Measurements from ENCODE around the gene A1BG.
"Not testable (repeated sequence)": the region's sequence is repeated elsewhere in the genome, so short reads cannot be mapped to it uniquely, and the experiment has no call there.

Gene A1BG

GRCh38 chr19:58328999-58329398, 24.3 kb downstream of the A1BG start:
- no peaks in the 10 kb centered on the region for H3K27me3 ChIP-seq (ENCODE audit: control insufficient read depth, insufficient read depth, low read length)
- H3K27ac ChIP-seq (ENCODE audit: low read depth, low read length) = no peak overlapping the region
- H3K9me3 ChIP-seq (ENCODE audit: control insufficient read depth, insufficient read depth, low read length) = no peaks in the 10 kb centered on the region
- H3K36me3 ChIP-seq (ENCODE audit: control insufficient read depth, insufficient read depth, low read length) = no peaks in the 10 kb centered on the region
- no peak overlapping the region for H3K9ac ChIP-seq (ENCODE audit: low read depth, low read length)
- no peak overlapping the region for H3K4me3 ChIP-seq (ENCODE audit: low read depth, low read length)
- H3K4me1 ChIP-seq (ENCODE audit: control insufficient read depth, insufficient read depth, low read length) = 0 out of 2 replicates have a peak, but pooled peaks cover 4% of the 10 kb centered on the region

DNA sequence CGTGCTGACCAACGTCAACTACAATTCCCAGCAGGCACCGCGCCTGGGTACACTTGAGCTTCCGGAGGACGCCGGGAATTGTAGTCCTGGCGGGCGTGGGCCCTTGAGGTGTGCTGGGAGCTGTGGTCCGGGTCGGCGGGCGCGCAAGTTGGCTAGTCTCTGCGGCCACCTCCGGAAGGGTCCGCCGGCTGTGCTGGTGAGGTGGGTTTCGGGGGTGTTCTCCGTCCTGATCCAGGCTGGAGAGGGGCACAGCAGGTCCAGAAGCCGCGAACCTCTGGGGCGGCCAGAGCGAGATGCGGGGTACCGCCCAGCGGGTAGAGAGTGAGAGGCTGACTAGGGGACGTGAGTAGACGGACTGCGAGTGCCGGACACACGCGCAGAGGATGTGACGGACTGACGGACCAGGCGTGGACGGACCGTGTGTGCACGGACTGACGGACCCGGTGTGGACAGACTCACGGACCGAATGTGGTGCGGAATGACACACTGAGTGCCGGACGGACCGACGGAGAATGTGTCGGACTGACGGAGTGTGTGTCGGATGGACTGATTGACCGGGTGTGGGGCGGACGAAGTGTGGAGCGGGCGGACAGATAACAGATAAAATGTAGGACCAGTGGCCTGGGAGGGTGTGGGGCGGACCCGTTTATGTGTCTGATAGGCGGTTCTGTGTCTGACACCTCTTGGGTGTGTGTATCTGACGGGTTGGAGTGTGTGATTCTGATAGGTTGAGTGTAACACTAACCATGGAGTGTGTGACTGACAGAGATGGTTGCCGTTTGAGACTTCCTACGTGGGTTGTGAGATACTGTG, 26.2 kb downstream of the A1BG start, which contains the start of gene ZSCAN22:
ZSCAN22 (plus strand) TSS at position 81 of the 813 bp plus-strand sequence. CDS start 7,809 bp downstream, outside the sequence.
- Histone ChIP-seq H3K36me3 (ENCODE audit: control insufficient read depth, insufficient read depth, low read length) (peaks cover 2% of the 10 kb centered on the region; the same call in 1 of the 2 replicates), H3K9me3 (ENCODE audit: control insufficient read depth, insufficient read depth, low read length) (no peaks in the 10 kb centered on the region), H3K27ac (ENCODE audit: low read depth, low read length) (peak within 1 kb of the TSS; percentile 40), H3K4me3 (ENCODE audit: low read depth, low read length) (peak within 1 kb of the TSS; percentile 86), H3K27me3 (ENCODE audit: control insufficient read depth, insufficient read depth, low read length) (no peaks in the 10 kb centered on the region), H3K9ac (ENCODE audit: low read depth, low read length) (peak within 1 kb of the TSS; percentile 80), H3K4me1 (ENCODE audit: control insufficient read depth, insufficient read depth, low read length) (0 out of 2 replicates have a peak, but pooled peaks cover 4% of the 10 kb centered on the region)

DNA sequence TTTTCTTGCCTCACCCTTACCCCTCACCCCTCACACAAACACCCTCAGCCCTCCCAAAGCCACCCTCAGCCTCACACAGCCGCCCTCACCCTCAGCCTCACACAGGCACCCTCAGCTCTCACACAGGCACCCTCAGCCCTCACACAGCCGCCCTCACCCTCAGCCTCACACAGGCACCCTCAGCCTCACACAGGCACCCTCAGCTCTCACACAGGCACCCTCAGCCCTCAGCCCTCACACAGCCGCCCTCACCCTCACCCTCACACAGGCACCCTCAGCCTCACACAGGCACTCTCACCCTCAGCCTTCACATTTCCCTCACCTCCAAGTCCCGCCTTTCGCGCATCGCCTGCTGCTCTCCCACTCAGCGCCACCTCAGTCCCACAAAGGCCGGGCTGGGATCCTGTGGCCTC, 26.8 kb downstream of the A1BG start:
- Histone ChIP-seq H3K27me3 (ENCODE audit: control insufficient read depth, insufficient read depth, low read length) (no peaks in the 10 kb centered on the region), H3K36me3 (ENCODE audit: control insufficient read depth, insufficient read depth, low read length) (peaks cover 4% of the 10 kb centered on the region; the same call in 1 of the 2 replicates), H3K9me3 (ENCODE audit: control insufficient read depth, insufficient read depth, low read length) (no peaks in the 10 kb centered on the region), H3K9ac (ENCODE audit: low read depth, low read length) (peak overlapping the region; percentile 43; the same call in 1 of the 2 replicates), H3K27ac (ENCODE audit: low read depth, low read length) (no peak overlapping the region), H3K4me1 (ENCODE audit: control insufficient read depth, insufficient read depth, low read length) (0 out of 2 replicates have a peak, but pooled peaks cover 4% of the 10 kb centered on the region), H3K4me3 (ENCODE audit: low read depth, low read length) (peak overlapping the region; percentile 86)

DNA sequence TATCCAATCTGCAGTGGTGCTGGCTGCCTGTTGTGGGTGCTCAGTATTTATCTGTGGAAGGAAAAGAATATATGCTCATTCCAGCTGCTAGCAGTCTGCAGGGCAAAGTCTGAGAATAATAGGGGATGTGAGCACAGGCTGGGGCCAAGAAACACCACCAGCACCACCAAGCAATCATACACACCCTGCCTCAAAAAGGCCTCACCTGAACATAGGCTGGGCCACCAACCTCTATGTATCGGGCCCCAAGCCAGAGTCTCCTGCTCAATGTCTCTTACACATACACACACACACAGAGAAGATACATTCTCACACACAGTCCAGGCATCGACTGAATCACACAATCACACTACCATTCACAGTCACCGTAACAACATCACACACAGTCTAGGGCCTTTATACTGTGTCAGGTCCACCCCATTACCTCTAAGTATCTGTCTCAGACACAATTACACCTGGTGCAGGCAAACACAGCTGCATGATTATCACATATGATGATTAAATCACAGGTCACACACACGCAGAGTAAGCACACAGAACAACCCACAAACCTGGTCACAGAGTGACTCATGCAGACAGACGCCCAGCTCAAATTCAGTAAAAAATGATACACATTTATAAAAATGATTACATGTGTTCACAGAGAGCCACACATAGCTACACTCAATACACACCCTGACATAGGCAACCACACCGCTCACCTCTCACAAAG, 27.8 kb downstream of the A1BG start:
- peaks cover 4% of the 10 kb centered on the region; the same call in 1 of the 2 replicates for H3K36me3 ChIP-seq (ENCODE audit: control insufficient read depth, insufficient read depth, low read length)
- no peak overlapping the region for H3K27ac ChIP-seq (ENCODE audit: low read depth, low read length)
- H3K4me3 ChIP-seq (ENCODE audit: low read depth, low read length) = peak overlapping the region; percentile 86
- no peak overlapping the region for H3K9ac ChIP-seq (ENCODE audit: low read depth, low read length)
- no peaks in the 10 kb centered on the region for H3K27me3 ChIP-seq (ENCODE audit: control insufficient read depth, insufficient read depth, low read length)
- H3K9me3 ChIP-seq (ENCODE audit: control insufficient read depth, insufficient read depth, low read length) = no peaks in the 10 kb centered on the region
- 0 out of 2 replicates have a peak, but pooled peaks cover 4% of the 10 kb centered on the region for H3K4me1 ChIP-seq (ENCODE audit: control insufficient read depth, insufficient read depth, low read length)

- Histone ChIP-seq H3K9me3 (ENCODE audit: control insufficient read depth, insufficient read depth, low read length) (no peaks in the 10 kb centered on the region), H3K4me3 (ENCODE audit: low read depth, low read length) (no peak overlapping the region), H3K4me1 (ENCODE audit: control insufficient read depth, insufficient read depth, low read length) (no peaks in the 10 kb centered on the region), H3K9ac (ENCODE audit: low read depth, low read length) (no peak overlapping the region), H3K27ac (ENCODE audit: low read depth, low read length) (no peak overlapping the region), H3K36me3 (ENCODE audit: control insufficient read depth, insufficient read depth, low read length) (peaks cover 22% of the 10 kb centered on the region), H3K27me3 (ENCODE audit: control insufficient read depth, insufficient read depth, low read length) (no peaks in the 10 kb centered on the region)
Observed at GRCh38 chr19:58319241-58319640, 34.1 kb downstream of the A1BG start.

DNA sequence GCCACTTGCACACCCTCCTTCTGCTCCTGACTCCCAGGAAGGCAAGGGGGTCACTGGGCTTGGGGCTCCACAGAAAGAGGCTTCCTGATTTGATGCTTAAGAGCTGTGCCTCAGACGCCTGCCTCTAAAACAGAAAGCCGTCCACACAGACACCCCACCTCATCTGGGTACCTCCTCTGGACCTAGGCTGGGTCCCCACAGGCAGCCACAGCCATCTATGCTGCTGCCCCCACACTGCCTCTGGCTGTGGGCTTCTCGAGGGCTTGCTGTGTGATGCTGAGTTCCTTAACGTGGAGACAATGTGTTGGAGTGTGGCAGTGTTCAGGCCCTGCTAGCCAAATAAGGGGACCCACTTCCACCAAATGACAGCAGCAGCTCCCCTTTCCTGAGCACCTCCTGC, 35.0 kb downstream of the A1BG start:
- Histone ChIP-seq H3K9ac (ENCODE audit: low read depth, low read length) (no peak overlapping the region), H3K9me3 (ENCODE audit: control insufficient read depth, insufficient read depth, low read length) (no peaks in the 10 kb centered on the region), H3K4me3 (ENCODE audit: low read depth, low read length) (no peak overlapping the region), H3K27me3 (ENCODE audit: control insufficient read depth, insufficient read depth, low read length) (no peaks in the 10 kb centered on the region), H3K4me1 (ENCODE audit: control insufficient read depth, insufficient read depth, low read length) (no peaks in the 10 kb centered on the region), H3K27ac (ENCODE audit: low read depth, low read length) (no peak overlapping the region), H3K36me3 (ENCODE audit: control insufficient read depth, insufficient read depth, low read length) (peaks cover 30% of the 10 kb centered on the region)

- Histone ChIP-seq H3K27me3 (ENCODE audit: control insufficient read depth, insufficient read depth, low read length) (no peaks in the 10 kb centered on the region), H3K9me3 (ENCODE audit: control insufficient read depth, insufficient read depth, low read length) (no peaks in the 10 kb centered on the region), H3K4me1 (ENCODE audit: control insufficient read depth, insufficient read depth, low read length) (no peaks in the 10 kb centered on the region), H3K27ac (ENCODE audit: low read depth, low read length) (no peak overlapping the region), H3K4me3 (ENCODE audit: low read depth, low read length) (no peak overlapping the region), H3K36me3 (ENCODE audit: control insufficient read depth, insufficient read depth, low read length) (peaks cover 36% of the 10 kb centered on the region), H3K9ac (ENCODE audit: low read depth, low read length) (no peak overlapping the region)
Observed at GRCh38 chr19:58317476-58318072, 35.7 kb downstream of the A1BG start.

GRCh38 chr19:58315580-58315979, 37.7 kb downstream of the A1BG start:
- Histone ChIP-seq H3K9ac (ENCODE audit: low read depth, low read length) (no peak overlapping the region), H3K27me3 (ENCODE audit: control insufficient read depth, insufficient read depth, low read length) (no peaks in the 10 kb centered on the region), H3K27ac (ENCODE audit: low read depth, low read length) (no peak overlapping the region), H3K4me1 (ENCODE audit: control insufficient read depth, insufficient read depth, low read length) (no peaks in the 10 kb centered on the region), H3K4me3 (ENCODE audit: low read depth, low read length) (no peak overlapping the region), H3K36me3 (ENCODE audit: control insufficient read depth, insufficient read depth, low read length) (peaks cover 46% of the 10 kb centered on the region), H3K9me3 (ENCODE audit: control insufficient read depth, insufficient read depth, low read length) (no peaks in the 10 kb centered on the region)

DNA sequence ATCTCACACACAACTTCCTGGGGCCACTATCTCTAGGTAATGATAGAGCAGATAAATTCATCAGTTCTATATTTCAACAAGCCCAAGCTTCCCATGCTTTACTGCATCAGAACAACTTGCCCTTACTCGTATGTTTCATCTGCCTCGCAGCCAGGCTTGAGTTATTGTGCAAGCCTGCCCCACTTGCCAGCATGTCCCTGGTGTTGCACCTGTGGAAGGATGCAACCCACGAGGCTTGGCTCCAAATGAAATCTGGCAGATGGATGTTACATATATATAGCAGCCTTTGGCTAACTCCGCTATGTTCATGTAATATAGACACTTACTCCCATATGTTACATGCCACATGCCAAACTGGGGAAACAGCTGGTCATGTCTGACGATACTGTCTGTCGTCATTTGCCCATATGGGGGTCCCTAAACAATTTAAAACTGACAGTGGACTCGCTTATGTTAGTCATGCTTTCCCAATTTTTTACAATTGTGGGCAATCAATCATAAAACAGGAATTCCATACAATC, 41.9 kb downstream of the A1BG start:
- Histone ChIP-seq H3K9me3 (ENCODE audit: control insufficient read depth, insufficient read depth, low read length) (no peaks in the 10 kb centered on the region), H3K9ac (ENCODE audit: low read depth, low read length) (no peak overlapping the region), H3K27ac (ENCODE audit: low read depth, low read length) (no peak overlapping the region), H3K4me3 (ENCODE audit: low read depth, low read length) (no peak overlapping the region), H3K27me3 (ENCODE audit: control insufficient read depth, insufficient read depth, low read length) (no peaks in the 10 kb centered on the region), H3K36me3 (ENCODE audit: control insufficient read depth, insufficient read depth, low read length) (peaks cover 74% of the 10 kb centered on the region), H3K4me1 (ENCODE audit: control insufficient read depth, insufficient read depth, low read length) (no peaks in the 10 kb centered on the region)

DNA sequence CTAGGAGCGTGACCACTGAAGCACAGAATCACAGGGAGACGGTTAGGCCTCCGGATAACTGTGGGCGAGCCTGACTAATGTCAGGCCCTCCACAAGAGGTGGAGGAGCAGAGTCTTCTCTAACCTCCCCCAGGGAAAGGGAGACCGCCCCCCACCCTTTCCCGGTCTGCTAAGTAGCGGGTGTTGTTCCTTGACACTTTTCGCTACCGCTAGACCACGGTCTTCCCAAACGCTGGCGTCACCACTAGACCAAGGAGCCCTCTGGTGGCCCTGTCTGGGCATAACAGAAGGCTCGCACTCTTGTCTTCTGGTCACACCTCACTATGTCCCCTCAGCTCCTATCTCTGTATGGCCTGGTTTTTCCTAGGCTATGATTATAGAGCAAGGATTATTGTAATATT, 42.6 kb downstream of the A1BG start:
- not testable (repeated sequence) for H3K4me1 ChIP-seq (ENCODE audit: control insufficient read depth, insufficient read depth, low read length); H3K9ac ChIP-seq (ENCODE audit: low read depth, low read length); H3K9me3 ChIP-seq (ENCODE audit: control insufficient read depth, insufficient read depth, low read length); H3K27ac ChIP-seq (ENCODE audit: low read depth, low read length); H3K4me3 ChIP-seq (ENCODE audit: low read depth, low read length); H3K27me3 ChIP-seq (ENCODE audit: control insufficient read depth, insufficient read depth, low read length)
- peaks cover 68% of the 10 kb centered on the region for H3K36me3 ChIP-seq (ENCODE audit: control insufficient read depth, insufficient read depth, low read length)
